NCI-H146 treated with DMSO at 0.1 percent for 48 hours (cell line): ENCODE data around the gene NPY2R.

Experiments used
- DNase-seq: peaks from one replicate; lab custom pipeline; 2025; ENCODE audit not compliant: unreplicated experiment; lab: John Stamatoyannopoulos, UW

The NPY2R gene

DNA sequence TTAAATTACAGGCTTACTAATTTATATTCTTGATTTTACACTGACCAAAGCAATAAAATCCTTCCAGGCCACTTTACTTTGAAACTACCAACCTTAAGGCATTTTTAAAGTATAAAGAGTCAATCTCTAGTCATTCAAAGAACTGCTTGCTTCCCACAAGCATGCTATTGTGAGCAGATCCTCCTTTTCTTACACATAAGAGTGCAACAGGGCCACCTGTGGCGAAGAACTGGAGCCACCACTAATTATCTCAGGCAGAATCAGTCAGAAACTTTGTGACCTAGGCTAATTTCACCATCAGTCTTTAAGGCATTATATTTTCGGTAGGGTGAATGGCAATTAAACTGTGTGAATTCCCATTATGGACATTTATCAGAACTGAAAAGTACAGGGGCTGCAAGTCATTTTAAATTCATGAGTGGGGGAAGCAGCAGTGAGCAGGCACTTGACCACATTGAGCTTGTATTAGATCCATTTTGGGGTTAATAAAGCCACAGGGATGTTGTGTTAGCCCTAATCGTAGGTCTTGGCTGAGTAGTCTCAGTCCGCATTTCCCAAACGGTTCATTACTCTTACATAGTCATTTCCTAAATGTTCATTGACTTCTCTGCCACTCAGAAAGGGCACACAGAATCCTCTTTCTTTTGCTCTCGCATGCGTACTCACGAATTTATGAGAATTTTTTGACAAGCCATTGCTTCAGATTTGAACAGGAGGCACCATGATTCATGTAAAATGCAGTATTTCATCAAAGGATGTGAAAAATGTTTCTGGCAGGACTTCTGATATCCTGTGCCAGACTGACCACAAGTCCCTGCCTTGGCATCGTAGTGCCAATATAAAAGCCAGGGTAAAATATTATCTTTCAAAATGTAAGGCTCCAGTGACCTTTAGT lies 39.8 kb downstream of the NPY2R start:
- DNase-seq, result no peak

DNA sequence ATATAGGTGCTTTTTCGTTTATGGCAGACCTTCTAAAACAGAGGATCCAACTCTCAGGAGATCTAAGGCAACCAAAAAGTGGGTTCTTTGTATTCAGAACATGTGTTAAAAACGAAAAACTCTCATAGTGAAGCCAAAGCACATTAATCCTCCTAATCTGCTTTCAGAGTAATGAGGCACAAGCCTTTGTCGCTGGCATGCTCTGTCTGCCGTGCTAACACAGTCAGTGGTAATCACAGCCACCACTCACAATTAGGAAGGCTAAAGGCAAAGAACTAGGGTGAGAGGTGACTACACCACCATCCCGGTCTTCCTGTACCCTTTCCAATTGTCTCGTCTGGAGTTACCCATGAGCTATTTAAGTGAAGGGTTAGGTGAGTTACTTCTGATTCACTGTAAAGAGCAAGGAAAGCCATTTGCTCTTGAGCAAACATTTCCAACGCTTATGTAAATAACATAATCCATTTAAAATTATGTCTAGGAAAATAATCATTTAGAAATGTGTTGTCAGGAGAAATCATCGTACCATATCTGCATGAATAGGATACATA lies 40.7 kb downstream of the NPY2R start:
- DNase-seq, result no peak

DNA sequence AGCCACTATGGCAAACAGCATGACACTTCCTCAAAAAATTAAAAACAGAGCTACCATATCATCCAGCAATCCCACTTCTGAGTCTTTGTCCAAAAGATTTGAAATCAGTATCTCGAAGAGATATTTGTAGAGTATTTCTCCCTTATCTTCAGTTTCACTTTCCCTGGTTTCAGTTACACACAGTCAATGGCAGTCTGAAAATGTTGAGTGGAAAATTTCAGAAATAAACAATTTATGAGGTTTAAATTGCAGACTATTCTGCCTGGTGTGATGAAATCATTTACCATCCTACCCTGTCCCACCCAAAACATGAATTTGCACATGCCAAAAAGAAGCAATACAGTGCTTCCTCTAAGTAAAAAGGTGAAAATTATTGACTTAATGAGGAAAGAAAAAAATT lies 43.9 kb downstream of the NPY2R start:
- no peak for DNase-seq

DNA sequence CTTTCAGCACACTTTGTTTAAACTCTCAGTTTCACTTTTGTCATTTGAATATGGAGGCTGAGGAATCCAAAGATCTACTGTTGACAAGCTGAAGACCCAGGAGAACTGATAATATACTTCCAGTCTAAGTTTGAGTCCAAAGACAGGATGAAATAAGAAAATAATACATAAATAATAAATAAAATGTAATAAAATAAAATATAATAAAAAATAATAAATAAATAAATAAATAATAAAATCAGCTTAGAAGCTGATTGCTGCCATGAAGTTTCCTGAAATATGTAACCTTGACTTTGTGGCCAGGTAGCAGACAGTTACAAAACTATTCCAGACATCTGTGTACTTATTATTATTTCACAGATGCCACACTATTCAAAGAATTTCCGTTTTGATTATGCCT lies 55.0 kb downstream of the NPY2R start:
- DNase-seq, result no peak

DNA sequence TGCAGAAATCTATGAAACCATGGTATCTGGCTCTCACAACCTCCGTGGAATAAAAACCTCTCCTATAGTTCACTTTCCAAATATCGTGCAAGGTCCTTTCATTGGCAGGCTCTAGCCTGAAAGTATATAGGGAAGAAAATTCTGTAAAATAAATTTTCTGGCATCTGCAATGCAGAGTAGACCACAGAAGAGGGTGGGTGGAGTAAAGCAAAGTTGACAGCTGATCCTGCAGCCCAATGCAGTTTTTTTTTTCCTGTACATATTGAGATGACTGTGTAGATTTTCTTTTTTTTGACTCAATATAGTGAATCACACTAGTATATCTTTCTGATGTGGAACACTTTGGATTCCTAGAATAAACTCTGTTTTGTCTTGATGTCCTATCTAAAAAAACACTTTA lies 56.7 kb downstream of the NPY2R start:
- DNase-seq, result no peak
